Measurements from ENCODE around the gene PSMD3.

DNA sequence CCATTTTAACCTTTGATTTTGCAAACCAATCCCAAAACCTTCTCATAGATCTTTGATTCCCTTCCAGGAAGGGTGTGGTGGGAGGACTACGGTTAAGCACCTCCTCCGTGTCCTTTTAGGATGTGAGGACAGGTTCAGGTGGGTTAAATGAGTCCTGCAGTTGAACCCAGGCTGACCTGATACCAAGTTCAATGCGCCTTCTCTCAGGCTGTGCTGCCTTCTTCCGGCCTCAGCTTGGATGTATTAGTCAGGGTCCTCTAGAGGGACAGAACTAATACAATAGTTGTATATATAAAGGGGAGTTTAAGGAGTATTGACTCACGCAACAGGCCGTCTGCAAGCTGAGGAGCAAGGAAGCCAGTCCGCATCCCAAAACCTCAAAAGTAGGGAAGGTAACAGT is 24.1 kb downstream of the PSMD3 start:
- TF ChIP-seq, protein P1, sequence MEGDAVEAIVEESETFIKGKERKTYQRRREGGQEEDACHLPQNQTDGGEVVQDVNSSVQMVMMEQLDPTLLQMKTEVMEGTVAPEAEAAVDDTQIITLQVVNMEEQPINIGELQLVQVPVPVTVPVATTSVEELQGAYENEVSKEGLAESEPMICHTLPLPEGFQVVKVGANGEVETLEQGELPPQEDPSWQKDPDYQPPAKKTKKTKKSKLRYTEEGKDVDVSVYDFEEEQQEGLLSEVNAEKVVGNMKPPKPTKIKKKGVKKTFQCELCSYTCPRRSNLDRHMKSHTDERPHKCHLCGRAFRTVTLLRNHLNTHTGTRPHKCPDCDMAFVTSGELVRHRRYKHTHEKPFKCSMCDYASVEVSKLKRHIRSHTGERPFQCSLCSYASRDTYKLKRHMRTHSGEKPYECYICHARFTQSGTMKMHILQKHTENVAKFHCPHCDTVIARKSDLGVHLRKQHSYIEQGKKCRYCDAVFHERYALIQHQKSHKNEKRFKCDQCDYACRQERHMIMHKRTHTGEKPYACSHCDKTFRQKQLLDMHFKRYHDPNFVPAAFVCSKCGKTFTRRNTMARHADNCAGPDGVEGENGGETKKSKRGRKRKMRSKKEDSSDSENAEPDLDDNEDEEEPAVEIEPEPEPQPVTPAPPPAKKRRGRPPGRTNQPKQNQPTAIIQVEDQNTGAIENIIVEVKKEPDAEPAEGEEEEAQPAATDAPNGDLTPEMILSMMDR (IDR thresholded peaks at IDR 0.05 in 8 of 11, conservative IDR thresholded peaks at IDR 0.05 in 3 of 11) = no peak
- TF ChIP-seq POLR2A (IDR thresholded peaks at IDR 0.05) = no peak
- TF ChIP-seq POLR2AphosphoS5 (IDR thresholded peaks at IDR 0.05) = no peak
